Gastrocnemius medialis (tissue), 4 donors: ENCODE data around the gene NUMB. TPM values are rescaled to one million over a fixed set of nuclear protein-coding genes. Genes with fewer than 3 reads are reported as not detected.

Experiments used
- ATAC-seq, 2 donors: fragments of 150-250 bp; one replicate each; pipeline ENCODE4 v1.9.1; 2016
- DNase-seq, 2 donors: peaks; one replicate each; pipeline ENCODE4 v3.0.0-alpha.2; 2019
- H3K27ac ChIP-seq, 4 donors: fragments of 200-600 bp; sonication (generic); 1 replicate in 1 of 4; 2 replicates in 3 of 4; pipeline ENCODE4 v1.5.1; 2016 to 2018; ENCODE audit warnings: mild to moderate bottlenecking in 2 of 4, moderate library complexity in 1 of 4
- H3K27me3 ChIP-seq, 3 donors: fragments of 200-600 bp; sonication (generic) in 2 of 3; 1 replicate in 1 of 3; 2 replicates in 2 of 3; pipeline versions ENCODE4 v1.5.1 to v1.6.0; 2016 to 2019; ENCODE audit warnings: mild to moderate bottlenecking in 1 of 3, moderate library complexity in 1 of 3
- H3K36me3 ChIP-seq, 2 donors: fragments of 200-600 bp; sonication (generic) in 1 of 2; one replicate each; pipeline ENCODE4 v1.5.1; 2017 to 2018
- H3K4me1 ChIP-seq, 2 donors: fragments of 200-600 bp; sonication (generic) in 1 of 2; one replicate each; pipeline ENCODE4 v1.5.1; 2016 to 2017; ENCODE audit warnings: mild to moderate bottlenecking in 2 of 2
- H3K4me3 ChIP-seq, 4 donors: fragments of 200-600 bp; sonication (generic) in 3 of 4; 1 replicate in 1 of 4; 2 replicates in 3 of 4; pipeline ENCODE4 v1.5.1; 2016 to 2019; ENCODE audit warnings: mild to moderate bottlenecking in 2 of 4
- H3K9me3 ChIP-seq, 3 donors: fragments of 200-600 bp; sonication (generic) in 2 of 3; 1 replicate in 1 of 3; 2 replicates in 2 of 3; pipeline ENCODE4 v1.5.1; 2016 to 2019
- CTCF ChIP-seq, 5 experiments: fragments of 450-650 bp in 3 of 5; fragments of 200-600 bp in 2 of 5; sonication (generic) in 2 of 5; IDR thresholded peaks in 4 of 5; conservative IDR thresholded peaks in 1 of 5; 1 replicate in 4 of 5; 2 replicates in 1 of 5; pipeline ENCODE4 v1.5.1; 2016 to 2019; ENCODE audit warnings: antibody characterized with exemption in 5 of 5, mild to moderate bottlenecking in 3 of 5, moderate library complexity in 3 of 5
- POLR2A ChIP-seq, 2 donors: fragments of 450-650 bp; IDR thresholded peaks; one replicate each; pipeline ENCODE4 v1.6.1; 2017; ENCODE audit warnings: antibody characterized with exemption in 2 of 2, mild to moderate bottlenecking in 2 of 2, moderate library complexity in 2 of 2
- in situ Hi-C, 4 donors: fragments of 200-750 bp; cut with MboI; loops; one replicate each; pipeline versions ENCODE4 v1.15.0 to v1.8.0; 2017; ENCODE audit warnings: low sequenced_read_pairs in 4 of 4
- intact Hi-C: fragments of 100-400 bp; cut with DNase I; formaldehyde crosslinking; loops from one replicate; pipeline ENCODE4 v1.15.1; 2023; ENCODE audit warnings: low total_unique reads
- total RNA-seq, 4 donors: library from RNA; depleted of rRNA; stranded (reverse); fragments of >200 nt; gene quantifications; one replicate each; pipeline versions ENCODE4 v1.1.0 to v1.2.3, GENCODE V29; 2016

NUMB gene
- total RNA-seq, 4 donors from 2014 or later, result 14.3 to 29.8 (median 23.6) TPM

GRCh38 chr14:73489481-73490175 is 31.3 kb upstream of the NUMB start:
- DNase-seq (no peak), ATAC-seq (no peak)
- H3K9me3 ChIP-seq, result no peaks in the 10 kb centered on the region
- H3K4me3 ChIP-seq, result peak overlapping the region in 1 of 4 donors; percentile 72
- H3K36me3 ChIP-seq, result peaks cover 0 to 9% of the 10 kb centered on the region in 2 donors
- TF ChIP-seq CTCF (IDR thresholded peaks at IDR 0.05 in 4 of 5, conservative IDR thresholded peaks at IDR 0.05 in 1 of 5) (no peak), POLR2A (IDR thresholded peaks at IDR 0.05) (no peak)
- no peak overlapping the region for H3K27ac ChIP-seq
- H3K27me3 ChIP-seq, result no peaks in the 10 kb centered on the region
- peaks cover 20 to 29% of the 10 kb centered on the region in 2 donors for H3K4me1 ChIP-seq
- intact Hi-C loops (loop anchor here (1.0 to 5.0 kb wide), 2 partner anchors 31 to 143 kb away; partner anchors contain the start of gene NUMB), in situ Hi-C loops (no loop called here)

- TF ChIP-seq POLR2A (IDR thresholded peaks at IDR 0.05) (no peak), CTCF (IDR thresholded peaks at IDR 0.05 in 4 of 5, conservative IDR thresholded peaks at IDR 0.05 in 1 of 5) (no peak)
- no peak for ATAC-seq
- no peak for DNase-seq
- Histone ChIP-seq H3K9me3 (no peaks in the 10 kb centered on the region), H3K4me1 (no peaks in the 10 kb centered on the region), H3K27me3 (no peaks in the 10 kb centered on the region), H3K36me3 (no peaks in the 10 kb centered on the region), H3K27ac (no peak overlapping the region), H3K4me3 (no peak overlapping the region)
- in situ Hi-C loops (loop anchor here in 1 of 4 donors (10.0 kb wide), 1 partner anchor 184 kb away; no protein-coding TSS in a partner anchor), intact Hi-C loops (no loop called here)
Measured at GRCh38 chr14:73478684-73479083, 20.3 kb upstream of the NUMB start.

GRCh38 chr14:73477618-73478266 is 19.4 kb upstream of the NUMB start:
- Histone ChIP-seq H3K36me3 (no peaks in the 10 kb centered on the region), H3K27ac (no peak overlapping the region), H3K4me3 (no peak overlapping the region), H3K4me1 (no peaks in the 10 kb centered on the region), H3K27me3 (no peaks in the 10 kb centered on the region), H3K9me3 (no peaks in the 10 kb centered on the region)
- TF ChIP-seq POLR2A (IDR thresholded peaks at IDR 0.05) (no peak), CTCF (IDR thresholded peaks at IDR 0.05 in 4 of 5, conservative IDR thresholded peaks at IDR 0.05 in 1 of 5) (no peak)
- in situ Hi-C loops (loop anchor here in 1 of 4 donors (10.0 kb wide), 1 partner anchor 183 kb away; no protein-coding TSS in a partner anchor), intact Hi-C loops (no loop called here)
- DNase-seq (no peak), ATAC-seq (no peak)

- H3K9me3 ChIP-seq, result no peaks in the 10 kb centered on the region
- intact Hi-C loops, result no loop called here
- no peak overlapping the region for H3K4me3 ChIP-seq
- no peak for TF ChIP-seq CTCF (IDR thresholded peaks at IDR 0.05 in 4 of 5, conservative IDR thresholded peaks at IDR 0.05 in 1 of 5)
- TF ChIP-seq POLR2A (IDR thresholded peaks at IDR 0.05), result no peak
- ATAC-seq (no peak), DNase-seq (no peak)
- no peaks in the 10 kb centered on the region for H3K27me3 ChIP-seq
- H3K27ac ChIP-seq, result no peak overlapping the region
- H3K4me1 ChIP-seq, result no peaks in the 10 kb centered on the region
- H3K36me3 ChIP-seq, result no peaks in the 10 kb centered on the region
- in situ Hi-C loops, result loop anchor here in 1 of 4 donors (10.0 kb wide), 1 partner anchor 182 kb away; no protein-coding TSS in a partner anchor
Measured at GRCh38 chr14:73476451-73476931, 18.1 kb upstream of the NUMB start.
